ENCODE data around the gene ZNF444. TPM values are rescaled to one million over a fixed set of nuclear protein-coding genes. Genes with fewer than 3 reads are reported as not detected.

The ZNF444 gene
- total and polyA plus RNA-seq, 4 donors = 6.1 to 30.4 (median 21.0) TPM

DNA sequence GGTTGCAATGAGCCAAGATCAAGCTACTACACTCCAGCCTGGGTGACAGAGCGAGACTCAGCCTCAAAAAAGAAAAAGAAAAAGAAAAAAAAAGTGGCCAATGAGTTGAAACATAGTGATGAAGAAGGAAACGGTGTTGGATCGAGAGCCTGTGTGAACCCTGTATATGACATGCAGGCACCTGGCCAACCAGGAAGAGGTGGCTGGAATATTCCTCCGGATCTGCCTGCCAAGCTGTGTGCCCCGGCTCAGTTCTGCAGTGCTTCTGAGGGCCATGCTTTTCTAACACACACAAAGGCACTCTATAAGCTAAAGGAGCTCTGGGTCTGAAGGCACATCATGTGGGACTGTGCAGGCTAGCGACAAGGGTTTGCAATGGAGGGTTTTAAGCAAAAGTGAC, 3.7 kb upstream of the ZNF444 start:
- no peak overlapping the region for H3K4me3 ChIP-seq (ENCODE audit: low read depth in 1 of 3, low read length in 3 of 3)
- peak overlapping the region; percentile 58 to 62 for H3K27ac ChIP-seq (ENCODE audit: low read depth in 1 of 2, low read length in 2 of 2)
- peaks cover 3 to 49% (median 48%) of the 10 kb centered on the region in 4 donors for H3K4me1 ChIP-seq (ENCODE audit: control insufficient read depth in 4 of 4, insufficient read depth in 4 of 4, low read length in 3 of 4)
- 38% methylated on average over 6 of the region's 6 CpGs for WGBS
- DNase-seq (ENCODE audit: low spot score) = no peak
- H3K27me3 ChIP-seq (ENCODE audit: control insufficient read depth in 4 of 4, insufficient read depth in 4 of 4, low read length in 3 of 4) = no peaks in the 10 kb centered on the region
- TF ChIP-seq, protein P1, sequence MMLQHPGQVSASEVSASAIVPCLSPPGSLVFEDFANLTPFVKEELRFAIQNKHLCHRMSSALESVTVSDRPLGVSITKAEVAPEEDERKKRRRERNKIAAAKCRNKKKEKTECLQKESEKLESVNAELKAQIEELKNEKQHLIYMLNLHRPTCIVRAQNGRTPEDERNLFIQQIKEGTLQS (IDR thresholded peaks at IDR 0.05) = no peak
- TF ChIP-seq, protein P2, sequence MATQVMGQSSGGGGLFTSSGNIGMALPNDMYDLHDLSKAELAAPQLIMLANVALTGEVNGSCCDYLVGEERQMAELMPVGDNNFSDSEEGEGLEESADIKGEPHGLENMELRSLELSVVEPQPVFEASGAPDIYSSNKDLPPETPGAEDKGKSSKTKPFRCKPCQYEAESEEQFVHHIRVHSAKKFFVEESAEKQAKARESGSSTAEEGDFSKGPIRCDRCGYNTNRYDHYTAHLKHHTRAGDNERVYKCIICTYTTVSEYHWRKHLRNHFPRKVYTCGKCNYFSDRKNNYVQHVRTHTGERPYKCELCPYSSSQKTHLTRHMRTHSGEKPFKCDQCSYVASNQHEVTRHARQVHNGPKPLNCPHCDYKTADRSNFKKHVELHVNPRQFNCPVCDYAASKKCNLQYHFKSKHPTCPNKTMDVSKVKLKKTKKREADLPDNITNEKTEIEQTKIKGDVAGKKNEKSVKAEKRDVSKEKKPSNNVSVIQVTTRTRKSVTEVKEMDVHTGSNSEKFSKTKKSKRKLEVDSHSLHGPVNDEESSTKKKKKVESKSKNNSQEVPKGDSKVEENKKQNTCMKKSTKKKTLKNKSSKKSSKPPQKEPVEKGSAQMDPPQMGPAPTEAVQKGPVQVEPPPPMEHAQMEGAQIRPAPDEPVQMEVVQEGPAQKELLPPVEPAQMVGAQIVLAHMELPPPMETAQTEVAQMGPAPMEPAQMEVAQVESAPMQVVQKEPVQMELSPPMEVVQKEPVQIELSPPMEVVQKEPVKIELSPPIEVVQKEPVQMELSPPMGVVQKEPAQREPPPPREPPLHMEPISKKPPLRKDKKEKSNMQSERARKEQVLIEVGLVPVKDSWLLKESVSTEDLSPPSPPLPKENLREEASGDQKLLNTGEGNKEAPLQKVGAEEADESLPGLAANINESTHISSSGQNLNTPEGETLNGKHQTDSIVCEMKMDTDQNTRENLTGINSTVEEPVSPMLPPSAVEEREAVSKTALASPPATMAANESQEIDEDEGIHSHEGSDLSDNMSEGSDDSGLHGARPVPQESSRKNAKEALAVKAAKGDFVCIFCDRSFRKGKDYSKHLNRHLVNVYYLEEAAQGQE (IDR thresholded peaks at IDR 0.05) = peak; percentile 11
- TF ChIP-seq FOXA1 (IDR thresholded peaks at IDR 0.05) = no peak
- TF ChIP-seq, protein P3, sequence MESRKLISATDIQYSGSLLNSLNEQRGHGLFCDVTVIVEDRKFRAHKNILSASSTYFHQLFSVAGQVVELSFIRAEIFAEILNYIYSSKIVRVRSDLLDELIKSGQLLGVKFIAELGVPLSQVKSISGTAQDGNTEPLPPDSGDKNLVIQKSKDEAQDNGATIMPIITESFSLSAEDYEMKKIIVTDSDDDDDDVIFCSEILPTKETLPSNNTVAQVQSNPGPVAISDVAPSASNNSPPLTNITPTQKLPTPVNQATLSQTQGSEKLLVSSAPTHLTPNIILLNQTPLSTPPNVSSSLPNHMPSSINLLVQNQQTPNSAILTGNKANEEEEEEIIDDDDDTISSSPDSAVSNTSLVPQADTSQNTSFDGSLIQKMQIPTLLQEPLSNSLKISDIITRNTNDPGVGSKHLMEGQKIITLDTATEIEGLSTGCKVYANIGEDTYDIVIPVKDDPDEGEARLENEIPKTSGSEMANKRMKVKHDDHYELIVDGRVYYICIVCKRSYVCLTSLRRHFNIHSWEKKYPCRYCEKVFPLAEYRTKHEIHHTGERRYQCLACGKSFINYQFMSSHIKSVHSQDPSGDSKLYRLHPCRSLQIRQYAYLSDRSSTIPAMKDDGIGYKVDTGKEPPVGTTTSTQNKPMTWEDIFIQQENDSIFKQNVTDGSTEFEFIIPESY (IDR thresholded peaks at IDR 0.05) = no peak
- no peak for TF ChIP-seq RAD21 (IDR thresholded peaks at IDR 0.05)
- no peak for TF ChIP-seq SP1 (IDR thresholded peaks at IDR 0.05)
- no peak for TF ChIP-seq EGR1 (IDR thresholded peaks at IDR 0.05; ENCODE audit: low read depth in 2 of 2)
- TF ChIP-seq, protein P4, sequence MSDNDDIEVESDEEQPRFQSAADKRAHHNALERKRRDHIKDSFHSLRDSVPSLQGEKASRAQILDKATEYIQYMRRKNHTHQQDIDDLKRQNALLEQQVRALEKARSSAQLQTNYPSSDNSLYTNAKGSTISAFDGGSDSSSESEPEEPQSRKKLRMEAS (IDR thresholded peaks at IDR 0.05) = no peak
- TF ChIP-seq, protein P5, sequence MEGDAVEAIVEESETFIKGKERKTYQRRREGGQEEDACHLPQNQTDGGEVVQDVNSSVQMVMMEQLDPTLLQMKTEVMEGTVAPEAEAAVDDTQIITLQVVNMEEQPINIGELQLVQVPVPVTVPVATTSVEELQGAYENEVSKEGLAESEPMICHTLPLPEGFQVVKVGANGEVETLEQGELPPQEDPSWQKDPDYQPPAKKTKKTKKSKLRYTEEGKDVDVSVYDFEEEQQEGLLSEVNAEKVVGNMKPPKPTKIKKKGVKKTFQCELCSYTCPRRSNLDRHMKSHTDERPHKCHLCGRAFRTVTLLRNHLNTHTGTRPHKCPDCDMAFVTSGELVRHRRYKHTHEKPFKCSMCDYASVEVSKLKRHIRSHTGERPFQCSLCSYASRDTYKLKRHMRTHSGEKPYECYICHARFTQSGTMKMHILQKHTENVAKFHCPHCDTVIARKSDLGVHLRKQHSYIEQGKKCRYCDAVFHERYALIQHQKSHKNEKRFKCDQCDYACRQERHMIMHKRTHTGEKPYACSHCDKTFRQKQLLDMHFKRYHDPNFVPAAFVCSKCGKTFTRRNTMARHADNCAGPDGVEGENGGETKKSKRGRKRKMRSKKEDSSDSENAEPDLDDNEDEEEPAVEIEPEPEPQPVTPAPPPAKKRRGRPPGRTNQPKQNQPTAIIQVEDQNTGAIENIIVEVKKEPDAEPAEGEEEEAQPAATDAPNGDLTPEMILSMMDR (IDR thresholded peaks at IDR 0.05; ENCODE audit: low read depth, low read length, missing input control) = no peak
- TF ChIP-seq JUND (IDR thresholded peaks at IDR 0.05) = no peak
- no peak for TF ChIP-seq FOXA2 (IDR thresholded peaks at IDR 0.05)
- peak; percentile 15 to 24 for TF ChIP-seq RXRA (IDR thresholded peaks at IDR 0.05)
- TF ChIP-seq TAF1 (conservative IDR thresholded peaks at IDR 0.05) = no peak
- H3K36me3 ChIP-seq (ENCODE audit: control insufficient read depth in 4 of 4, insufficient read depth in 3 of 4, low read depth in 1 of 4, low read length in 3 of 4) = no peaks in the 10 kb centered on the region
- H3K9me3 ChIP-seq (ENCODE audit: control insufficient read depth in 4 of 4, low read length in 3 of 4) = no peaks in the 10 kb centered on the region
- no peak overlapping the region for H3K9ac ChIP-seq (ENCODE audit: low read depth in 1 of 2, low read length in 2 of 2)

DNA sequence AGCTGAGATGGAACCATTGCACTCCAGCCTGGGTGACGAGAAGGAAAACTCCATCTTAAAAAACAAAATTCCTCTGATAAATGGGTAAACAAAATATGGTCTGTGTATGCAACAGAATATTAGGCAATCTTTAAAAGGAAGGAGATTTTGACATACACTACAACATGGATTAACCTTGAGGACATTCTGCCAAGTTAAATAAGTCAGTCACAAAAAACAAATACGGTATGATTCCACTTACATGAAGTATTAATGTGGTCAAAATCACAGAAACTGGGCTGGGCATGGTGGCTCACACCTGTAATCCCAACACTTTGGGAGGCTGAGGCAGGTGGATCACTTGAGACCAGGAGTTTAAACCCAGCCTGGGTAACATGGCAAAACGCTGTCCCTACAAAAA, 3.0 kb upstream of the ZNF444 start:
- H3K36me3 ChIP-seq (ENCODE audit: control insufficient read depth in 4 of 4, insufficient read depth in 3 of 4, low read depth in 1 of 4, low read length in 3 of 4) = no peaks in the 10 kb centered on the region
- DNase-seq (ENCODE audit: low spot score) = no peak
- H3K4me1 ChIP-seq (ENCODE audit: control insufficient read depth in 4 of 4, insufficient read depth in 4 of 4, low read length in 3 of 4) = peaks cover 5 to 53% (median 52%) of the 10 kb centered on the region in 4 donors
- no peaks in the 10 kb centered on the region for H3K27me3 ChIP-seq (ENCODE audit: control insufficient read depth in 4 of 4, insufficient read depth in 4 of 4, low read length in 3 of 4)
- H3K9me3 ChIP-seq (ENCODE audit: control insufficient read depth in 4 of 4, low read length in 3 of 4) = no peaks in the 10 kb centered on the region
- 28% methylated on average over 3 of the region's 3 CpGs for WGBS
- no peak overlapping the region for H3K4me3 ChIP-seq (ENCODE audit: low read depth in 1 of 3, low read length in 3 of 3)
- H3K27ac ChIP-seq (ENCODE audit: low read depth in 1 of 2, low read length in 2 of 2) = peak overlapping the region; percentile 58 to 62
- H3K9ac ChIP-seq (ENCODE audit: low read depth in 1 of 2, low read length in 2 of 2) = no peak overlapping the region
- peak; percentile 28 to 55 for TF ChIP-seq RXRA (IDR thresholded peaks at IDR 0.05)
- TF ChIP-seq RAD21 (IDR thresholded peaks at IDR 0.05) = no peak
- no peak for TF ChIP-seq JUND (IDR thresholded peaks at IDR 0.05)
- TF ChIP-seq FOXA2 (IDR thresholded peaks at IDR 0.05) = no peak
- TF ChIP-seq HNF4A (conservative IDR thresholded peaks at IDR 0.05) = peak; percentile 23 to 33
- TF ChIP-seq, protein P3 (IDR thresholded peaks at IDR 0.05) = no peak
- TF ChIP-seq FOXA1 (IDR thresholded peaks at IDR 0.05) = no peak
- peak; percentile 35 for TF ChIP-seq YY1 (IDR thresholded peaks at IDR 0.05)
- no peak for TF ChIP-seq TAF1 (conservative IDR thresholded peaks at IDR 0.05)
- TF ChIP-seq, protein P2 (IDR thresholded peaks at IDR 0.05) = no peak
- TF ChIP-seq NR2F2 (IDR thresholded peaks at IDR 0.05) = no peak
